ENCODE results near the gene ATG101.

Gene ATG101

GRCh38 chr12:52059582-52060497 lies 9.9 kb upstream of the ATG101 start:
- Histone ChIP-seq H3K79me2 (ENCODE audit: insufficient read depth, low read length) (no peaks in the 10 kb centered on the region), H3K9ac (ENCODE audit: low read length) (no peak overlapping the region; the same call in 1 of the 2 replicates), H3K4me1 (ENCODE audit: insufficient read depth, low read length, severe bottlenecking) (peaks cover 20% of the 10 kb centered on the region), H3K9me3 (ENCODE audit: low read length) (no peaks in the 10 kb centered on the region), H2AFZ (ENCODE audit: low read length) (no peak overlapping the region), H3K4me3 (ENCODE audit: low read depth, low read length, poor library complexity, severe bottlenecking) (no peak overlapping the region), H3K4me2 (ENCODE audit: low read length) (no peak overlapping the region), H3K36me3 (ENCODE audit: insufficient read depth, low read length) (no peaks in the 10 kb centered on the region; the same call in 1 of the 2 replicates), H3K9me2 (ENCODE audit: low read depth, low read length) (no peaks in the 10 kb centered on the region), H3K27ac (ENCODE audit: low read depth, low read length, poor library complexity, severe bottlenecking) (no peak overlapping the region), H4K20me1 (ENCODE audit: insufficient read depth, low read length) (no peaks in the 10 kb centered on the region), H3F3A (ENCODE audit: insufficient read depth, low read length) (no peaks in the 10 kb centered on the region), H3K27me3 (ENCODE audit: insufficient read depth, low read length) (no peaks in the 10 kb centered on the region; the same call in 1 of the 2 replicates)
- TF ChIP-seq EZH2 (IDR thresholded peaks at IDR 0.05; ENCODE audit: borderline replicate concordance, low read length) (no peak), CTCF (IDR thresholded peaks at IDR 0.05; ENCODE audit: low read length) (no peak)

GRCh38 chr12:52060498-52061177 lies 9.1 kb upstream of the ATG101 start:
- Histone ChIP-seq H3K9ac (ENCODE audit: low read length) (no peak overlapping the region), H3K36me3 (ENCODE audit: insufficient read depth, low read length) (no peaks in the 10 kb centered on the region; the same call in 1 of the 2 replicates), H3K4me2 (ENCODE audit: low read length) (no peak overlapping the region), H3K79me2 (ENCODE audit: insufficient read depth, low read length) (no peaks in the 10 kb centered on the region), H3F3A (ENCODE audit: insufficient read depth, low read length) (no peaks in the 10 kb centered on the region), H3K27me3 (ENCODE audit: insufficient read depth, low read length) (no peaks in the 10 kb centered on the region; the same call in 1 of the 2 replicates), H3K9me2 (ENCODE audit: low read depth, low read length) (no peaks in the 10 kb centered on the region), H3K27ac (ENCODE audit: low read depth, low read length, poor library complexity, severe bottlenecking) (no peak overlapping the region), H3K9me3 (ENCODE audit: low read length) (no peaks in the 10 kb centered on the region), H3K4me3 (ENCODE audit: low read depth, low read length, poor library complexity, severe bottlenecking) (no peak overlapping the region), H2AFZ (ENCODE audit: low read length) (no peak overlapping the region), H4K20me1 (ENCODE audit: insufficient read depth, low read length) (no peaks in the 10 kb centered on the region), H3K4me1 (ENCODE audit: insufficient read depth, low read length, severe bottlenecking) (peaks cover 20% of the 10 kb centered on the region)
- TF ChIP-seq EZH2 (IDR thresholded peaks at IDR 0.05; ENCODE audit: borderline replicate concordance, low read length) (no peak), CTCF (IDR thresholded peaks at IDR 0.05; ENCODE audit: low read length) (no peak)

GRCh38 chr12:52061470-52062166 lies 8.2 kb upstream of the ATG101 start:
- TF ChIP-seq CTCF (IDR thresholded peaks at IDR 0.05; ENCODE audit: low read length) = no peak
- TF ChIP-seq EZH2 (IDR thresholded peaks at IDR 0.05; ENCODE audit: borderline replicate concordance, low read length) = no peak
- Histone ChIP-seq H3K27ac (ENCODE audit: low read depth, low read length, poor library complexity, severe bottlenecking) (no peak overlapping the region), H3K9me3 (ENCODE audit: low read length) (no peaks in the 10 kb centered on the region), H3K4me1 (ENCODE audit: insufficient read depth, low read length, severe bottlenecking) (peaks cover 20% of the 10 kb centered on the region), H3K36me3 (ENCODE audit: insufficient read depth, low read length) (no peaks in the 10 kb centered on the region; the same call in 1 of the 2 replicates), H3K79me2 (ENCODE audit: insufficient read depth, low read length) (no peaks in the 10 kb centered on the region), H3K9ac (ENCODE audit: low read length) (no peak overlapping the region), H3K4me3 (ENCODE audit: low read depth, low read length, poor library complexity, severe bottlenecking) (no peak overlapping the region), H3F3A (ENCODE audit: insufficient read depth, low read length) (no peaks in the 10 kb centered on the region), H2AFZ (ENCODE audit: low read length) (no peak overlapping the region), H3K9me2 (ENCODE audit: low read depth, low read length) (no peaks in the 10 kb centered on the region), H3K27me3 (ENCODE audit: insufficient read depth, low read length) (no peaks in the 10 kb centered on the region; the same call in 1 of the 2 replicates), H3K4me2 (ENCODE audit: low read length) (no peak overlapping the region), H4K20me1 (ENCODE audit: insufficient read depth, low read length) (no peaks in the 10 kb centered on the region)

Measured in OCI-LY1 (cell line).